Measurements from ENCODE around the gene LYRM4.

Gene LYRM4

GRCh38 chr6:5199283-5199682 is 61.5 kb downstream of the LYRM4 start:
- H3K27ac ChIP-seq (ENCODE audit: low read depth, low read length): no peak overlapping the region
- no peaks in the 10 kb centered on the region for H4K20me1 ChIP-seq (ENCODE audit: low read depth, low read length)
- no peaks in the 10 kb centered on the region for H3K27me3 ChIP-seq (ENCODE audit: low read length)
- H3K9me2 ChIP-seq (replicated peaks; ENCODE audit: insufficient read depth, low read length): no peaks in the 10 kb centered on the region
- H2AFZ ChIP-seq (ENCODE audit: low read depth, low read length, severe bottlenecking): no peak overlapping the region
- peaks cover 6% of the 10 kb centered on the region; the same call in 1 of the 2 replicates for H3K79me2 ChIP-seq (ENCODE audit: insufficient read depth, low read length)
- H3K4me2 ChIP-seq (ENCODE audit: low read depth, low read length, poor library complexity, severe bottlenecking): no peak overlapping the region
- H3K9me3 ChIP-seq (ENCODE audit: insufficient read depth, low read length): no peaks in the 10 kb centered on the region
- TF ChIP-seq EZH2phosphoT487 (conservative IDR thresholded peaks at IDR 0.05; ENCODE audit: low read length) (no peak), CTCF (IDR thresholded peaks at IDR 0.05; ENCODE audit: insufficient read depth, low read length, poor library complexity, severe bottlenecking) (no peak)
- no peak overlapping the region for H3K9ac ChIP-seq (ENCODE audit: low read length)
- no peaks in the 10 kb centered on the region for H3F3A ChIP-seq (ENCODE audit: insufficient read depth)
- H3K4me3 ChIP-seq (ENCODE audit: insufficient read depth, low read length, poor library complexity, severe bottlenecking): no peak overlapping the region
- H3K36me3 ChIP-seq (ENCODE audit: low read length): no peaks in the 10 kb centered on the region

GRCh38 chr6:5197084-5197483 is 63.7 kb downstream of the LYRM4 start:
- Histone ChIP-seq H3K9ac (ENCODE audit: low read length) (no peak overlapping the region), H4K20me1 (ENCODE audit: low read depth, low read length) (no peaks in the 10 kb centered on the region), H3K9me2 (replicated peaks; ENCODE audit: insufficient read depth, low read length) (no peaks in the 10 kb centered on the region), H3K4me3 (ENCODE audit: insufficient read depth, low read length, poor library complexity, severe bottlenecking) (no peak overlapping the region), H3F3A (ENCODE audit: insufficient read depth) (no peaks in the 10 kb centered on the region), H2AFZ (ENCODE audit: low read depth, low read length, severe bottlenecking) (no peak overlapping the region), H3K4me2 (ENCODE audit: low read depth, low read length, poor library complexity, severe bottlenecking) (no peak overlapping the region), H3K27me3 (ENCODE audit: low read length) (no peaks in the 10 kb centered on the region), H3K36me3 (ENCODE audit: low read length) (no peaks in the 10 kb centered on the region), H3K9me3 (ENCODE audit: insufficient read depth, low read length) (no peaks in the 10 kb centered on the region), H3K79me2 (ENCODE audit: insufficient read depth, low read length) (peaks cover 6% of the 10 kb centered on the region; the same call in 1 of the 2 replicates), H3K27ac (ENCODE audit: low read depth, low read length) (no peak overlapping the region)
- TF ChIP-seq EZH2phosphoT487 (conservative IDR thresholded peaks at IDR 0.05; ENCODE audit: low read length) (no peak), CTCF (IDR thresholded peaks at IDR 0.05; ENCODE audit: insufficient read depth, low read length, poor library complexity, severe bottlenecking) (no peak)

GRCh38 chr6:5192135-5192794 is 68.5 kb downstream of the LYRM4 start:
- Histone ChIP-seq H3K79me2 (ENCODE audit: insufficient read depth, low read length) (peaks cover 6% of the 10 kb centered on the region; the same call in 1 of the 2 replicates), H3K36me3 (ENCODE audit: low read length) (no peaks in the 10 kb centered on the region), H3K9ac (ENCODE audit: low read length) (no peak overlapping the region), H3K9me2 (replicated peaks; ENCODE audit: insufficient read depth, low read length) (no peaks in the 10 kb centered on the region), H3K27me3 (ENCODE audit: low read length) (no peaks in the 10 kb centered on the region), H2AFZ (ENCODE audit: low read depth, low read length, severe bottlenecking) (no peak overlapping the region), H4K20me1 (ENCODE audit: low read depth, low read length) (no peaks in the 10 kb centered on the region), H3K4me3 (ENCODE audit: insufficient read depth, low read length, poor library complexity, severe bottlenecking) (no peak overlapping the region), H3K4me2 (ENCODE audit: low read depth, low read length, poor library complexity, severe bottlenecking) (no peak overlapping the region), H3K27ac (ENCODE audit: low read depth, low read length) (no peak overlapping the region), H3K9me3 (ENCODE audit: insufficient read depth, low read length) (no peaks in the 10 kb centered on the region), H3F3A (ENCODE audit: insufficient read depth) (no peaks in the 10 kb centered on the region; the same call in 1 of the 2 replicates)
- TF ChIP-seq CTCF (IDR thresholded peaks at IDR 0.05; ENCODE audit: insufficient read depth, low read length, poor library complexity, severe bottlenecking) (no peak), EZH2phosphoT487 (conservative IDR thresholded peaks at IDR 0.05; ENCODE audit: low read length) (no peak)

Data from SU-DHL-6 (cell line).